ENCODE results near the gene ZFAND2A. TPM values are rescaled to one million over a fixed set of nuclear protein-coding genes. Genes with fewer than 3 reads are reported as not detected.

The ZFAND2A gene
- total and polyA plus RNA-seq, 2 of the 8 experiments (the other 6 are each of a cell fraction or from before 2014, with no cell fraction given) = 16.6 to 20.3 TPM

- no peak overlapping the region for H3K14ac ChIP-seq (ENCODE audit: insufficient read length)
- no peaks in the 10 kb centered on the region; a peak in 2 of 7 replicates for H3K4me1 ChIP-seq (replicated peaks in 1 of 4; ENCODE audit: control insufficient read depth in 3 of 4, insufficient read depth in 4 of 4, low read length in 3 of 4)
- no peak for FAIRE-seq
- no peak overlapping the region for H3K27ac ChIP-seq (ENCODE audit: low read depth, low read length)
- peaks cover 0 to 2% of the 10 kb centered on the region in 2 experiments; a peak in 2 of 4 replicates for H3K9me3 ChIP-seq (ENCODE audit: insufficient read depth in 2 of 2, low read depth in 1 of 2, low read length in 1 of 2)
- H3K27me3 ChIP-seq (replicated peaks in 1 of 4; ENCODE audit: control insufficient read depth in 3 of 4, extremely low read depth in 1 of 4, insufficient read depth in 3 of 4, low read length in 3 of 4) = no peaks in the 10 kb centered on the region; a peak in 2 of 7 replicates
- no peaks in the 10 kb centered on the region for H4K20me1 ChIP-seq (replicated peaks in 1 of 2; ENCODE audit: control insufficient read depth in 1 of 2, insufficient read depth in 2 of 2, low read length in 2 of 2)
- H2BK5ac ChIP-seq (ENCODE audit: low read depth, low read length) = no peak overlapping the region
- H3K23me2 ChIP-seq (ENCODE audit: low read depth, low read length) = no peaks in the 10 kb centered on the region
- no peak overlapping the region for H4K91ac ChIP-seq (replicated peaks; ENCODE audit: insufficient read length, low read length)
- peak overlapping the region; percentile 81; the same call in 1 of the 2 replicates for H2BK15ac ChIP-seq (ENCODE audit: low read length)
- H3K4me2 ChIP-seq (ENCODE audit: insufficient read depth in 1 of 2, low read depth in 2 of 2, low read length in 2 of 2) = peak overlapping the region; percentile 1 to 43; a peak in 3 of 4 replicates
- no peaks in the 10 kb centered on the region for H3K36me3 ChIP-seq (ENCODE audit: control insufficient read depth in 2 of 4, insufficient read depth in 4 of 4, low read length in 3 of 4)
- no peak overlapping the region for H3K4ac ChIP-seq (replicated peaks; ENCODE audit: insufficient read length, low read depth, low read length)
- H2AK5ac ChIP-seq (ENCODE audit: low read depth, low read length) = no peak overlapping the region
- H3K79me2 ChIP-seq (ENCODE audit: control insufficient read depth in 1 of 2, insufficient read depth in 2 of 2, low read length in 2 of 2) = no peaks in the 10 kb centered on the region
- peak overlapping the region; percentile 15; the same call in 1 of the 2 replicates for H4K8ac ChIP-seq (ENCODE audit: extremely low read depth, insufficient read depth, low read length)
- 0 out of 2 replicates have a peak overlapping the region, but pooled peaks have one; percentile 29 for H2BK20ac ChIP-seq (ENCODE audit: low read length)
- H2BK12ac ChIP-seq (ENCODE audit: low read depth, low read length) = peak overlapping the region; percentile 75; the same call in 1 of the 2 replicates
- DNase-seq (ENCODE audit: low read depth in 1 of 2, low spot score in 2 of 2) = peak in 1 of 2 experiments; percentile 100
- ChIA-PET POLR2A (ENCODE audit: partially characterized antibody) (no interaction called here), CTCF (ENCODE audit: partially characterized antibody) (interaction anchor here (0.5 to 3.2 kb wide), 41 partner anchors 10 to 1691 kb away, joined by 3 to 32 read pairs (median 4); a partner anchor contains a TSS)
- H3K18ac ChIP-seq (ENCODE audit: extremely low read depth, low read length) = peak overlapping the region; percentile 71; the same call in 1 of the 2 replicates
- H3K9ac ChIP-seq (replicated peaks in 1 of 4; ENCODE audit: extremely low read depth in 1 of 4, low read depth in 3 of 4, low read length in 3 of 4) = no peak overlapping the region
- no peaks in the 10 kb centered on the region for H3K79me1 ChIP-seq (ENCODE audit: low read depth, low read length)
- 45% methylated on average over 44 of the region's 44 CpGs; no CpG with 5 or more reads in 1 of the 2 experiments for WGBS, 2 experiments (ENCODE audit: extremely low coverage in 1 of 2, insufficient coverage in 1 of 2, insufficient read length in 1 of 2, insufficient replicate concordance in 2 of 2, low coverage in 1 of 2, low lambda C conversion rate in 2 of 2, missing lambda C conversion rate in 1 of 2)
- H2BK120ac ChIP-seq (replicated peaks; ENCODE audit: low read depth, low read length) = no peak overlapping the region
- no peak overlapping the region for H3K23ac ChIP-seq (ENCODE audit: insufficient read length)
- no peak overlapping the region for H4K5ac ChIP-seq (ENCODE audit: insufficient read length, low read depth, low read length)
- peak overlapping the region; percentile 87 for H2AFZ ChIP-seq (ENCODE audit: low read length)
- H3K56ac ChIP-seq (replicated peaks; ENCODE audit: insufficient read length, low read depth, low read length) = no peak overlapping the region
- peak overlapping the region in 1 of 4 experiments; percentile 35; a peak in 1 of 8 replicates for H3K4me3 ChIP-seq (ENCODE audit: extremely low read depth in 1 of 4, insufficient read depth in 2 of 4, low read depth in 3 of 4, low read length in 4 of 4)
- TF ChIP-seq TBP (IDR thresholded peaks at IDR 0.05; ENCODE audit: low read depth, low read length) = 0 out of 2 replicates have a peak, but pooled peaks have one; percentile 36
- TF ChIP-seq CTCF (IDR thresholded peaks at IDR 0.05; ENCODE audit: control extremely low read depth in 1 of 3, insufficient read depth in 1 of 3, low read depth in 1 of 3, low read length in 3 of 3) = peak in 2 of 3 experiments; percentile 89 to 92; a peak in 3 of 4 replicates
- TF ChIP-seq CREB1 (IDR thresholded peaks at IDR 0.05) = no peak; the same call in 1 of the 2 replicates
- TF ChIP-seq RAD21 (IDR thresholded peaks at IDR 0.05 in 1 of 2, conservative IDR thresholded peaks at IDR 0.05 in 1 of 2; ENCODE audit: low read depth in 2 of 2, low read length in 2 of 2) = peak; percentile 68 to 76
- peak; percentile 70 for TF ChIP-seq KDM4A (IDR thresholded peaks at IDR 0.05; ENCODE audit: low read depth, low read length, severe bottlenecking)
- peak; percentile 39; the same call in 1 of the 2 replicates for TF ChIP-seq MAX (IDR thresholded peaks at IDR 0.05)
Observed at GRCh38 chr7:1175967-1176851, 16.2 kb upstream of the ZFAND2A start.
